Muscle layer of colon (tissue), 2 donors: ENCODE data around the gene CARS1.

Experiments used
- H3K27ac ChIP-seq: one replicate; pipeline ENCODE4 v1.7.0; 2013; ENCODE audit warnings: low read depth, mild to moderate bottlenecking, low read length, moderate library complexity
- H3K27me3 ChIP-seq, 2 donors: one replicate each; pipeline ENCODE4 v1.7.0; 2013; ENCODE audit warnings: low read length in 2 of 2, mild to moderate bottlenecking in 2 of 2; ENCODE audit not compliant: insufficient read depth in 2 of 2, control insufficient read depth in 1 of 2
- H3K36me3 ChIP-seq: one replicate; pipeline ENCODE4 v1.7.0; 2013; ENCODE audit warnings: mild to moderate bottlenecking, low read length; ENCODE audit not compliant: insufficient read depth
- H3K4me1 ChIP-seq: one replicate; pipeline ENCODE4 v1.7.0; 2013; ENCODE audit warnings: mild to moderate bottlenecking, low read length; ENCODE audit not compliant: insufficient read depth
- H3K4me3 ChIP-seq, 2 donors: one replicate each; pipeline ENCODE4 v1.7.0; 2013; ENCODE audit warnings: low read length in 2 of 2, low read depth in 1 of 2, mild to moderate bottlenecking in 1 of 2, moderate library complexity in 1 of 2
- H3K9ac ChIP-seq: one replicate; pipeline ENCODE4 v1.7.0; 2013; ENCODE audit warnings: low read length
- H3K9me3 ChIP-seq: one replicate; pipeline ENCODE4 v1.7.0; 2013; ENCODE audit warnings: mild to moderate bottlenecking, low read length
- donor health status: abdominal sarcoma.
- donor health status: Adenocarcinoma of cecum.

The CARS1 gene

GRCh38 chr11:2991452-2992233 is 65.6 kb downstream of the CARS1 start:
- H3K36me3 ChIP-seq = no peaks in the 10 kb centered on the region
- peak overlapping the region; percentile 75 to 87 for H3K4me3 ChIP-seq
- H3K4me1 ChIP-seq = peaks cover 44% of the 10 kb centered on the region
- no peaks in the 10 kb centered on the region for H3K9me3 ChIP-seq
- H3K27ac ChIP-seq = peak overlapping the region; percentile 89
- no peaks in the 10 kb centered on the region for H3K27me3 ChIP-seq
- peak overlapping the region; percentile 85 for H3K9ac ChIP-seq

GRCh38 chr11:2990617-2991451 is 66.4 kb downstream of the CARS1 start:
- peak overlapping the region; percentile 75 to 87 for H3K4me3 ChIP-seq
- H3K27me3 ChIP-seq = no peaks in the 10 kb centered on the region
- peaks cover 44% of the 10 kb centered on the region for H3K4me1 ChIP-seq
- H3K36me3 ChIP-seq = no peaks in the 10 kb centered on the region
- no peaks in the 10 kb centered on the region for H3K9me3 ChIP-seq
- peak overlapping the region; percentile 89 for H3K27ac ChIP-seq
- H3K9ac ChIP-seq = peak overlapping the region; percentile 85

DNA sequence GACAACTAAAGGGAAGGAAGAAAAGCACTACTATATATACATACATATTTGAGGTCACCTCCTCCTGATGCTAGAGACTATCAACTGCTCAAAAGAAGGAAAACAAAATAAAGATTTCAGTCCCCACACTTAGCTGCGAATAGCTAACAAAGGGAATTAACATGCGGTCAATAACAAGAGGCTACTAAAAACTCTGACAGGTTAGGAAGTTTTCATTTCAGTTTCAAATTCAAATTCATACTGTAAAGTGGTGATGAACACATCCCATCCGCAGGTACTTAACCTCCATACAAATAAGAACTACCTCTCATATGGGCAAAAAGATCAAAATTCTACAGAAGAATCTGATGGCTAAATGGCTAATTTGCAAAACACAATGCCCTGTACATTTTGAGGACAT is 67.7 kb downstream of the CARS1 start:
- no peak overlapping the region for H3K4me3 ChIP-seq
- peaks cover 44% of the 10 kb centered on the region for H3K4me1 ChIP-seq

DNA sequence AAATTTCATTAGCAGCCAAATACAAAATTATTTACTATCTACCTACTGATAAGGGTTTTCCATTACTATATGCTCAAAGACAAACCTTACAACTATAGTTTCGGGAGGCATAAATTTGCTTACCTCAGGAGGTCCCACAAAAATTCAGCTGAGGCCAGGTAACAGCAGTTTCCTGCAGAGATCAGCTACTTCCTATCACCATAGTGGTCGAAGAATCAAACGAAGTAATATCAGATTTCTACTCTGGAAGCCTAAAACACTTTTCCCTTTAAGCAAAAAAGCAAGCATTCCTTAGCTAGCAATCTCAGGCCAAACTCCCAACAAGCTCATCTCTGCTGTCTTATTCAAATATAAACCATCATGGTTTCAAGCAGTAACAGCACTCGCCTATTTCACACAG is 68.2 kb downstream of the CARS1 start:
- peaks cover 44% of the 10 kb centered on the region for H3K4me1 ChIP-seq
- no peaks in the 10 kb centered on the region for H3K9me3 ChIP-seq
- peak overlapping the region in 1 of 2 donors; percentile 10 for H3K4me3 ChIP-seq
- H3K36me3 ChIP-seq = no peaks in the 10 kb centered on the region
- no peak overlapping the region for H3K27ac ChIP-seq
- H3K9ac ChIP-seq = peak overlapping the region; percentile 22
- no peaks in the 10 kb centered on the region for H3K27me3 ChIP-seq

More for the DNA sequence above, 67.7 kb downstream of the CARS1 start:
- Histone ChIP-seq H3K9me3 (no peaks in the 10 kb centered on the region), H3K27me3 (no peaks in the 10 kb centered on the region), H3K27ac (no peak overlapping the region), H3K9ac (peak overlapping the region; percentile 22), H3K36me3 (no peaks in the 10 kb centered on the region)

GRCh38 chr11:2987881-2988861 is 69.1 kb downstream of the CARS1 start:
- H3K36me3 ChIP-seq = no peaks in the 10 kb centered on the region
- peaks cover 46% of the 10 kb centered on the region for H3K4me1 ChIP-seq
- no peak overlapping the region for H3K4me3 ChIP-seq
- H3K9me3 ChIP-seq = no peaks in the 10 kb centered on the region
- H3K27me3 ChIP-seq = no peaks in the 10 kb centered on the region
- no peak overlapping the region for H3K9ac ChIP-seq
- H3K27ac ChIP-seq = no peak overlapping the region

GRCh38 chr11:2983908-2984307 is 73.3 kb downstream of the CARS1 start:
- no peak overlapping the region for H3K9ac ChIP-seq
- H3K4me3 ChIP-seq = no peak overlapping the region
- no peaks in the 10 kb centered on the region for H3K27me3 ChIP-seq
- H3K9me3 ChIP-seq = no peaks in the 10 kb centered on the region
- H3K27ac ChIP-seq = no peak overlapping the region
- H3K36me3 ChIP-seq = peaks cover 4% of the 10 kb centered on the region
- H3K4me1 ChIP-seq = peaks cover 26% of the 10 kb centered on the region

DNA sequence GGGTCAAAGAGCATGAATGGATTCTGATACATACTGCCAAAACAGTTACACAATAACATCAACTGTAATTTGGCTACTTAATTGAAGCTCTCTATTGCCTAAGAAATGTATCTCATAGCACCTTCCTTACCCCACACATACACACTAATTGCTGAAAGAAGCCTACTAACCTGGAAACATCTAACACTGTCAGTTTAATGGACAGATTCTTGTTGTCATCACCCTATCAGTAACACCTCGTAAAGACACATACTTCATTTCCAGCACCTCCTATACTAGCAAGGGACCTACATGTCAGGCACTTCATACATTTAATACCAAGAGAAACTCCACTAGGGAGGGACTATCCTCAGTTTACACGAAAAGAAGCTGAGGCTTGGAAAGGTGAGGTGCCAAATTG is 75.0 kb downstream of the CARS1 start:
- H3K4me3 ChIP-seq = no peak overlapping the region

DNA sequence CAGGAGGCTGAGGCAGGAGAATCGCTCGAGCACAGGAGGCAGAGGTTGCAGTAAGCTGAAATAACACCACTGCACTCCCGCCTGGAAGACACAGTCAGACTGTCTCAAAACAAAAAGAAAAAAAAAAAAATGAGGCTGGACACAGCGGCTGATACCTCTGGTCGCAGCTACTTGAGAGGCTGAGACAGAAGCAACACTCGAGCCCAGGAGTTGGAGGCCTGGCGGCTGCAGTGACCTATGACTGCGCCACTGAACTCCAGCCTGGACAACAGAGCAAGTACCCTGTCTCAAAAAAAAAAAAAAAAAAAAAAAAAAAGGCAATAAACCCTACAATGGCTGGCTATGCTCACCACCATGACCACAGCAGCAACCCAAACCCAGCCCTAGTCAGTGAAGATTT is 76.1 kb downstream of the CARS1 start:
- H3K36me3 ChIP-seq = peaks cover 21% of the 10 kb centered on the region
- H3K9me3 ChIP-seq = no peaks in the 10 kb centered on the region
- H3K9ac ChIP-seq = no peak overlapping the region
- no peaks in the 10 kb centered on the region for H3K27me3 ChIP-seq
- peaks cover 12% of the 10 kb centered on the region for H3K4me1 ChIP-seq
- H3K27ac ChIP-seq = no peak overlapping the region
- no peak overlapping the region for H3K4me3 ChIP-seq

More for the DNA sequence above, 75.0 kb downstream of the CARS1 start:
- peaks cover 11% of the 10 kb centered on the region for H3K36me3 ChIP-seq
- no peak overlapping the region for H3K9ac ChIP-seq
- no peaks in the 10 kb centered on the region for H3K27me3 ChIP-seq
- H3K27ac ChIP-seq = no peak overlapping the region
- H3K4me1 ChIP-seq = peaks cover 12% of the 10 kb centered on the region
- no peaks in the 10 kb centered on the region for H3K9me3 ChIP-seq

DNA sequence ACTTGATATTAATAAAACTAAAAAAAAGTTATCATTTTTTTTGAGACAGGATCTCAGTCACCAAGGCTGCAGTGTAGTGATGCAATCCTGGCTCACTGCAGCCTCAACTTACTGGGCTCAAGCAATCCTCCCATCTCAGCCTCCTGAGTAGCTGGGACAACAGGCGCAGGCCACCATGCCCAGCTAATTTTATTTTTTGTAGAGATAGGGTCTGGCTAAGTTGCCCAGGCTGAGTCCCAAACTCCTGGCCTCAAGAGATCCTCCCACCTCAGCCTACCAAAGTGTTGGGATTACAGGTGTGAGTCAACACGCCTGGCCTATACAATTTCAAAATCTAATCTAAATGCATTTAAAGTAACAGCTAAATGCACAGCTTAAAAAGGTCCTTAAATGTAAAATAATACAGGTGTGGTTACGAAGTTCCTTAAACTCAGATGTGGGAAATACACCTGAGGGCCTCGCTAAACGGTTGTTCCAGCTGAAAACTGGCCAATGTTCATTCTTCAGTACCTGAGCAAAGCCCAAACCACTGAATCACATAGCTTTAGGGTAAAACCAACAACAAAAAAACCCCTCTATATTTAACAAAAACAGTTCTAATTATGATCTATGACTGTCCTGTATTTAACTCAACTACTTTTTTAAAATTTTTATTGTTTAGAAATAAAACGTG is 76.9 kb downstream of the CARS1 start:
- Histone ChIP-seq H3K9me3 (no peaks in the 10 kb centered on the region), H3K27ac (no peak overlapping the region), H3K4me3 (no peak overlapping the region), H3K9ac (no peak overlapping the region), H3K36me3 (peaks cover 28% of the 10 kb centered on the region), H3K4me1 (peaks cover 12% of the 10 kb centered on the region), H3K27me3 (no peaks in the 10 kb centered on the region)

DNA sequence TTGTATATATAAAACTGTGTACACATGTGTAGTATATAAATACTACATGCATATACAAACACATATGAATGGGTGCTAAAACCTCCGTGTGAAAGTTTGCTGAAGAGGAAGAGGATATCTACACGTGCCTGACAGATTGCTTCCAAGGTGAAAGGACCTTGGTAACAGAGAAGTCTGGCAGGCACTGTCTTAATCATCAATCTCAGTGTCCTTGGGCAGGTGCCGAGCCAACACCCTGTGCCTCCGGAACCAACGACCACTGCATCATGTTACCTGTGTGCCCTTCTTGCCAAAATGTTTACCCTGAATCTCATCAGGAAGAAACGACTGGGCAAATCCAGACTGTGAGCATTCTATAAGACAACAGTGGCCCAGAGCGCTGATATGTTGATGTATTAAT is 80.1 kb downstream of the CARS1 start:
- Histone ChIP-seq H3K27ac (no peak overlapping the region), H3K4me1 (peaks cover 3% of the 10 kb centered on the region), H3K27me3 (no peaks in the 10 kb centered on the region), H3K9me3 (no peaks in the 10 kb centered on the region), H3K36me3 (peaks cover 57% of the 10 kb centered on the region), H3K4me3 (no peak overlapping the region), H3K9ac (no peak overlapping the region)
